Mucosa of stomach (tissue), 1 donor: ENCODE data around the gene CYLD.

ENCODE experiments used
- H3K27me3 ChIP-seq: one replicate; pipeline ENCODE4 v1.7.0; 2013; ENCODE audit warnings: mild to moderate bottlenecking, low read length; ENCODE audit not compliant: control insufficient read depth, insufficient read depth
- H3K36me3 ChIP-seq: one replicate; pipeline ENCODE4 v1.7.0; 2013; ENCODE audit warnings: low read length; ENCODE audit not compliant: control insufficient read depth, insufficient read depth
- H3K4me1 ChIP-seq: one replicate; pipeline ENCODE4 v1.7.0; 2013; ENCODE audit warnings: mild to moderate bottlenecking, low read length; ENCODE audit not compliant: control insufficient read depth, insufficient read depth
- H3K4me3 ChIP-seq: one replicate; pipeline ENCODE4 v1.7.0; 2013; ENCODE audit warnings: low read length
- H3K9ac ChIP-seq: one replicate; pipeline ENCODE4 v1.7.0; 2013; ENCODE audit warnings: mild to moderate bottlenecking, low read length, moderate library complexity
- H3K9me3 ChIP-seq: one replicate; pipeline ENCODE4 v1.7.0; 2013; ENCODE audit warnings: mild to moderate bottlenecking, low read length, moderate library complexity; ENCODE audit not compliant: control insufficient read depth
- donor health status: Pancreatic carcinoma.

CYLD gene

GRCh38 chr16:50774960-50775359, 33.1 kb downstream of the CYLD start:
- Histone ChIP-seq H3K27me3 (no peaks in the 10 kb centered on the region), H3K36me3 (no peaks in the 10 kb centered on the region)

GRCh38 chr16:50776037-50776436, 34.2 kb downstream of the CYLD start:
- no peaks in the 10 kb centered on the region for H3K4me1 ChIP-seq
- no peak overlapping the region for H3K4me3 ChIP-seq
- H3K9ac ChIP-seq = no peak overlapping the region
- H3K27me3 ChIP-seq = no peaks in the 10 kb centered on the region
- H3K36me3 ChIP-seq = no peaks in the 10 kb centered on the region
- H3K9me3 ChIP-seq = no peaks in the 10 kb centered on the region

More at GRCh38 chr16:50774960-50775359, 33.1 kb downstream of the CYLD start:
- Histone ChIP-seq H3K9ac (no peak overlapping the region), H3K9me3 (no peaks in the 10 kb centered on the region), H3K4me1 (no peaks in the 10 kb centered on the region), H3K4me3 (no peak overlapping the region)

GRCh38 chr16:50778284-50779163, 36.6 kb downstream of the CYLD start:
- H3K4me1 ChIP-seq = no peaks in the 10 kb centered on the region
- no peaks in the 10 kb centered on the region for H3K27me3 ChIP-seq
- peaks cover 4% of the 10 kb centered on the region for H3K36me3 ChIP-seq
- no peaks in the 10 kb centered on the region for H3K9me3 ChIP-seq
- H3K9ac ChIP-seq = no peak overlapping the region
- no peak overlapping the region for H3K4me3 ChIP-seq

GRCh38 chr16:50781043-50781442, 39.2 kb downstream of the CYLD start:
- H3K36me3 ChIP-seq = peaks cover 4% of the 10 kb centered on the region
- H3K9ac ChIP-seq = no peak overlapping the region
- no peaks in the 10 kb centered on the region for H3K9me3 ChIP-seq
- H3K4me1 ChIP-seq = no peaks in the 10 kb centered on the region
- no peaks in the 10 kb centered on the region for H3K27me3 ChIP-seq
- no peak overlapping the region for H3K4me3 ChIP-seq

GRCh38 chr16:50781518-50781917, 39.6 kb downstream of the CYLD start:
- Histone ChIP-seq H3K27me3 (no peaks in the 10 kb centered on the region), H3K4me1 (no peaks in the 10 kb centered on the region), H3K9me3 (no peaks in the 10 kb centered on the region), H3K4me3 (no peak overlapping the region), H3K36me3 (peaks cover 4% of the 10 kb centered on the region), H3K9ac (no peak overlapping the region)

GRCh38 chr16:50789757-50790156, 47.9 kb downstream of the CYLD start:
- H3K27me3 ChIP-seq = no peaks in the 10 kb centered on the region
- H3K9ac ChIP-seq = no peak overlapping the region
- no peak overlapping the region for H3K4me3 ChIP-seq
- no peaks in the 10 kb centered on the region for H3K36me3 ChIP-seq
- no peaks in the 10 kb centered on the region for H3K9me3 ChIP-seq
- no peaks in the 10 kb centered on the region for H3K4me1 ChIP-seq

GRCh38 chr16:50791522-50791921, 49.6 kb downstream of the CYLD start:
- no peak overlapping the region for H3K4me3 ChIP-seq
- no peaks in the 10 kb centered on the region for H3K4me1 ChIP-seq
- no peaks in the 10 kb centered on the region for H3K9me3 ChIP-seq
- H3K27me3 ChIP-seq = no peaks in the 10 kb centered on the region
- H3K9ac ChIP-seq = no peak overlapping the region
- no peaks in the 10 kb centered on the region for H3K36me3 ChIP-seq

- Histone ChIP-seq H3K4me1 (no peaks in the 10 kb centered on the region), H3K4me3 (no peak overlapping the region), H3K9me3 (no peaks in the 10 kb centered on the region), H3K27me3 (no peaks in the 10 kb centered on the region), H3K9ac (no peak overlapping the region), H3K36me3 (no peaks in the 10 kb centered on the region)
Measured at GRCh38 chr16:50796829-50797228, 54.9 kb downstream of the CYLD start.

- no peak overlapping the region for H3K9ac ChIP-seq
- H3K4me1 ChIP-seq = no peaks in the 10 kb centered on the region
- no peaks in the 10 kb centered on the region for H3K9me3 ChIP-seq
- H3K36me3 ChIP-seq = no peaks in the 10 kb centered on the region
- H3K4me3 ChIP-seq = no peak overlapping the region
- H3K27me3 ChIP-seq = no peaks in the 10 kb centered on the region
Measured at GRCh38 chr16:50797456-50797855, 55.6 kb downstream of the CYLD start.

- Histone ChIP-seq H3K4me1 (no peaks in the 10 kb centered on the region), H3K36me3 (no peaks in the 10 kb centered on the region), H3K4me3 (no peak overlapping the region), H3K9ac (no peak overlapping the region), H3K9me3 (no peaks in the 10 kb centered on the region), H3K27me3 (no peaks in the 10 kb centered on the region)
Measured at GRCh38 chr16:50800074-50800473, 58.2 kb downstream of the CYLD start.

- Histone ChIP-seq H3K27me3 (no peaks in the 10 kb centered on the region), H3K4me1 (no peaks in the 10 kb centered on the region), H3K9me3 (no peaks in the 10 kb centered on the region), H3K9ac (no peak overlapping the region), H3K4me3 (no peak overlapping the region), H3K36me3 (no peaks in the 10 kb centered on the region)
Measured at GRCh38 chr16:50801036-50801435, 59.1 kb downstream of the CYLD start.

- Histone ChIP-seq H3K27me3 (no peaks in the 10 kb centered on the region), H3K4me1 (no peaks in the 10 kb centered on the region), H3K4me3 (no peak overlapping the region), H3K9ac (no peak overlapping the region), H3K36me3 (no peaks in the 10 kb centered on the region), H3K9me3 (no peaks in the 10 kb centered on the region)
Measured at GRCh38 chr16:50802000-50802399, 60.1 kb downstream of the CYLD start.
